Measurements from ENCODE around the gene PTPRG.

Gene PTPRG

DNA sequence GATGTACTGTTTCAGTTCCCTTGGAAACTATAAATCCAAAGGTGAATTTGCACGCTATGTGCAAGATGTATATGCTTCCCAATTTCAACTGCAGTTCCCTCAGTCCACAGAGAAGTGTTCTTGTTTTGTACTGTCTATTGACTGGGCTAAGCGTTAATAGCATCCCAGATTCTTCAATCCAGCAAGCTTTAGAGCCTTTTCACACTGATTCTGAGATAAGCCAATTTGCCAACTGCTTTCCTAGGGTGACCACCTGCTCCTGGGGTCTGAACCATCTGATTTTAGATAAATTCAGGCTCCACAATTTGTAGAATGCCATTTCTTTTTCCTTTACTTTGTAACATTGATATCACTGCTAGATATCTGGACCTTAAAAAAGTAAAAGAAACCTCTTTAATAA, 340.1 kb downstream of the PTPRG start:
- no peak overlapping the region for H3K4me2 ChIP-seq (ENCODE audit: low read depth, low read length, poor library complexity, severe bottlenecking)
- H3K4me1 ChIP-seq (ENCODE audit: insufficient read depth, low read length, poor library complexity, severe bottlenecking) = no peaks in the 10 kb centered on the region
- H3K9me2 ChIP-seq (replicated peaks; ENCODE audit: low read depth, low read length) = no peaks in the 10 kb centered on the region
- TF ChIP-seq EZH2phosphoT487 (IDR thresholded peaks at IDR 0.05; ENCODE audit: borderline replicate concordance) = no peak
- TF ChIP-seq CTCF (conservative IDR thresholded peaks at IDR 0.05; ENCODE audit: low read length) = no peak
- no peaks in the 10 kb centered on the region for H3K9me3 ChIP-seq (ENCODE audit: insufficient read depth, low read depth, low read length)
- no peaks in the 10 kb centered on the region for H3K79me2 ChIP-seq (ENCODE audit: insufficient read depth, low read length)
- H3F3A ChIP-seq (ENCODE audit: low read depth) = no peaks in the 10 kb centered on the region
- no peaks in the 10 kb centered on the region for H3K27me3 ChIP-seq (ENCODE audit: insufficient read depth, low read length, poor library complexity, severe bottlenecking)
- H3K36me3 ChIP-seq (ENCODE audit: insufficient read depth, low read length) = no peaks in the 10 kb centered on the region
- H2AFZ ChIP-seq (ENCODE audit: low read length) = no peak overlapping the region
- H3K4me3 ChIP-seq (ENCODE audit: low read length, poor library complexity, severe bottlenecking) = no peak overlapping the region
- no peak overlapping the region for H3K9ac ChIP-seq (ENCODE audit: low read depth, low read length, poor library complexity, severe bottlenecking)
- H4K20me1 ChIP-seq (ENCODE audit: insufficient read depth, low read length, poor library complexity, severe bottlenecking) = no peaks in the 10 kb centered on the region

DNA sequence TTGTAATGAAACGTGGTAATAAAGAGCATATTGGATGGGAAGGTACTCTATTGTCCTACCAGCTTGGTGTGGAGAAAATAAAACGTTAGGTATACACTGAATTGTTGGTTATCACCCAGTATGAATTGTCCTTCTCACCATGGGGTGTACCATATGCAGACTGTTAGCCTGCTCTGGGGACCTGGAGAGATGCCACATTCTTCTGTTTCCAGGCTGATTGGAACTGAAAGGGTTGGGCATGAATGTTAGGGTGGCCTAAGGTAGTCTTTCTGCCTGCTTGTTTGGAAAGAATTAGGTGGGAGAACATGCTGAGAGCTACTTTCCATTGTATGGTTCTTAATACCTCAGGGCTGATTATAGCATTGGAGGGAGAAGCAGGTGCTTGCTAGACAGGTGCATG, 340.6 kb downstream of the PTPRG start:
- no peak for TF ChIP-seq EZH2phosphoT487 (IDR thresholded peaks at IDR 0.05; ENCODE audit: borderline replicate concordance)
- TF ChIP-seq CTCF (conservative IDR thresholded peaks at IDR 0.05; ENCODE audit: low read length) = no peak
- H4K20me1 ChIP-seq (ENCODE audit: insufficient read depth, low read length, poor library complexity, severe bottlenecking) = no peaks in the 10 kb centered on the region
- no peak overlapping the region for H3K9ac ChIP-seq (ENCODE audit: low read depth, low read length, poor library complexity, severe bottlenecking)
- no peaks in the 10 kb centered on the region for H3K36me3 ChIP-seq (ENCODE audit: insufficient read depth, low read length)
- no peaks in the 10 kb centered on the region for H3K9me2 ChIP-seq (replicated peaks; ENCODE audit: low read depth, low read length)
- no peak overlapping the region for H3K4me3 ChIP-seq (ENCODE audit: low read length, poor library complexity, severe bottlenecking)
- no peak overlapping the region for H2AFZ ChIP-seq (ENCODE audit: low read length)
- H3K79me2 ChIP-seq (ENCODE audit: insufficient read depth, low read length) = no peaks in the 10 kb centered on the region
- no peaks in the 10 kb centered on the region for H3K9me3 ChIP-seq (ENCODE audit: insufficient read depth, low read depth, low read length)
- H3K27me3 ChIP-seq (ENCODE audit: insufficient read depth, low read length, poor library complexity, severe bottlenecking) = no peaks in the 10 kb centered on the region
- H3K4me2 ChIP-seq (ENCODE audit: low read depth, low read length, poor library complexity, severe bottlenecking) = no peak overlapping the region
- no peaks in the 10 kb centered on the region for H3F3A ChIP-seq (ENCODE audit: low read depth)
- no peaks in the 10 kb centered on the region for H3K4me1 ChIP-seq (ENCODE audit: insufficient read depth, low read length, poor library complexity, severe bottlenecking)

- Histone ChIP-seq H3K4me2 (ENCODE audit: low read depth, low read length, poor library complexity, severe bottlenecking) (no peak overlapping the region), H3K36me3 (ENCODE audit: insufficient read depth, low read length) (no peaks in the 10 kb centered on the region), H3K4me3 (ENCODE audit: low read length, poor library complexity, severe bottlenecking) (no peak overlapping the region), H3K4me1 (ENCODE audit: insufficient read depth, low read length, poor library complexity, severe bottlenecking) (no peaks in the 10 kb centered on the region), H3K79me2 (ENCODE audit: insufficient read depth, low read length) (no peaks in the 10 kb centered on the region), H4K20me1 (ENCODE audit: insufficient read depth, low read length, poor library complexity, severe bottlenecking) (no peaks in the 10 kb centered on the region), H3F3A (ENCODE audit: low read depth) (no peaks in the 10 kb centered on the region), H3K9me3 (ENCODE audit: insufficient read depth, low read depth, low read length) (no peaks in the 10 kb centered on the region), H2AFZ (ENCODE audit: low read length) (no peak overlapping the region), H3K9me2 (replicated peaks; ENCODE audit: low read depth, low read length) (no peaks in the 10 kb centered on the region), H3K9ac (ENCODE audit: low read depth, low read length, poor library complexity, severe bottlenecking) (no peak overlapping the region), H3K27me3 (ENCODE audit: insufficient read depth, low read length, poor library complexity, severe bottlenecking) (no peaks in the 10 kb centered on the region)
- TF ChIP-seq EZH2phosphoT487 (IDR thresholded peaks at IDR 0.05; ENCODE audit: borderline replicate concordance) = no peak
- TF ChIP-seq CTCF (conservative IDR thresholded peaks at IDR 0.05; ENCODE audit: low read length) = no peak
Observed at GRCh38 chr3:61903074-61903473, 341.7 kb downstream of the PTPRG start.

All from Loucy (cell line).